HEK293 (cell line): ENCODE data around the gene PHLDB3.

Experiments used
- CTCF ChIA-PET: fragments of 350-600 bp; formaldehyde crosslinking; extraction: SDS; loops from one replicate; lab custom pipeline; 2021; ENCODE audit warnings: antibody characterized with exemption; lab: Yijun Ruan, JAX
- POLR2A ChIA-PET: fragments of 300-600 bp; formaldehyde crosslinking; extraction: SDS; loops from one replicate; lab custom pipeline; 2020; ENCODE audit warnings: antibody characterized with exemption, inconsistent platforms; lab: Yijun Ruan, JAX
- H3K27ac ChIP-seq: fragments of 200-500 bp; sonication (Bioruptor generic); 2 replicates; pipeline ENCODE4 v1.5.1; 2014; ENCODE audit warnings: low read depth, low read length, control low read depth, inconsistent platforms; ENCODE audit errors: extremely low read depth
- H3K36me3 ChIP-seq, 2 experiments: fragments of 200-500 bp in 1 of 2; sonication (Bioruptor generic) in 1 of 2; 1 replicate in 1 of 2; 2 replicates in 1 of 2; pipeline ENCODE4 v1.5.1; 2014 to 2017; ENCODE audit warnings: inconsistent platforms in 2 of 2, low read length in 2 of 2; ENCODE audit not compliant: control insufficient read depth in 2 of 2, insufficient read depth in 1 of 2
- H3K4me1 ChIP-seq: fragments of 200-500 bp; sonication (Bioruptor generic); 2 replicates; pipeline ENCODE4 v1.5.1; 2014; ENCODE audit warnings: mild to moderate bottlenecking, low read length, inconsistent platforms; ENCODE audit not compliant: control insufficient read depth, insufficient read depth
- H3K4me3 ChIP-seq: 2 replicates; pipeline ENCODE4 v1.5.1; 2011; ENCODE audit warnings: low read depth, mild to moderate bottlenecking, control low read depth, low read length, moderate library complexity
- H3K9me3 ChIP-seq: fragments of 200-500 bp; sonication (Bioruptor generic); 2 replicates; pipeline ENCODE4 v1.5.1; 2014; ENCODE audit warnings: low read depth, low read length, inconsistent platforms; ENCODE audit not compliant: control insufficient read depth, insufficient read depth
- HOXD13 ChIP-seq: sonication (generic); formaldehyde crosslinking; IDR thresholded peaks from 2 replicates; pipeline ENCODE4 v1.8.0; 2022; ENCODE audit warnings: missing genetic modification reagents, borderline replicate concordance
- INSM2 ChIP-seq: fragments of 450-650 bp; formaldehyde crosslinking; IDR thresholded peaks from 2 replicates; pipeline ENCODE4 v1.5.1; 2016; ENCODE audit warnings: missing biosample characterization, missing genetic modification characterization
- PRDM10 ChIP-seq: fragments of 450-650 bp; formaldehyde crosslinking; IDR thresholded peaks from 2 replicates; pipeline ENCODE4 v1.5.1; 2016; ENCODE audit warnings: missing biosample characterization, missing genetic modification characterization
- ZBTB1 ChIP-seq: fragments of 450-650 bp; formaldehyde crosslinking; IDR thresholded peaks from 2 replicates; pipeline ENCODE4 v1.5.1; 2016; ENCODE audit warnings: missing biosample characterization, missing genetic modification characterization
- ZBTB17 ChIP-seq: fragments of 450-650 bp; formaldehyde crosslinking; IDR thresholded peaks from 2 replicates; pipeline ENCODE4 v1.5.1; 2016; ENCODE audit warnings: missing biosample characterization, missing genetic modification characterization
- ZFP69B ChIP-seq: fragments of 450-650 bp; formaldehyde crosslinking; IDR thresholded peaks from 2 replicates; pipeline ENCODE4 v1.5.1; 2016; ENCODE audit warnings: missing biosample characterization, missing genetic modification characterization
- ZNF146 ChIP-seq: fragments of 450-650 bp; formaldehyde crosslinking; IDR thresholded peaks from 2 replicates; pipeline ENCODE4 v1.5.1; 2016; ENCODE audit warnings: missing biosample characterization, missing genetic modification characterization
- ZNF19 ChIP-seq: fragments of 450-650 bp; formaldehyde crosslinking; IDR thresholded peaks from 2 replicates; pipeline ENCODE4; 2016; ENCODE audit warnings: missing biosample characterization, missing genetic modification characterization, low read depth
- ZNF26 ChIP-seq: fragments of 450-650 bp; formaldehyde crosslinking; IDR thresholded peaks from 2 replicates; pipeline ENCODE4 v1.5.1; 2016; ENCODE audit warnings: missing biosample characterization, missing genetic modification characterization
- ZNF529 ChIP-seq: fragments of 450-650 bp; formaldehyde crosslinking; IDR thresholded peaks from 2 replicates; pipeline ENCODE4 v1.5.1; 2017; ENCODE audit warnings: missing genetic modification characterization, missing biosample characterization; ENCODE audit not compliant: insufficient replicate concordance
- ZNF558 ChIP-seq: fragments of 450-650 bp; formaldehyde crosslinking; IDR thresholded peaks from 2 replicates; pipeline ENCODE4 v1.5.1; 2016; ENCODE audit warnings: missing biosample characterization, missing genetic modification characterization
- ZNF596 ChIP-seq: fragments of 450-650 bp; IDR thresholded peaks from 2 replicates; pipeline ENCODE4 v1.5.0; 2018; ENCODE audit warnings: missing biosample characterization, mild to moderate bottlenecking, missing genetic modification characterization, moderate library complexity
- ZNF692 ChIP-seq: fragments of 450-650 bp; formaldehyde crosslinking; IDR thresholded peaks from 2 replicates; pipeline ENCODE4 v1.5.1; 2016; ENCODE audit warnings: missing biosample characterization, missing genetic modification characterization
- ZNF76 ChIP-seq: fragments of 450-650 bp; formaldehyde crosslinking; IDR thresholded peaks from 2 replicates; pipeline ENCODE4; 2016; ENCODE audit warnings: low read depth, missing biosample characterization, missing genetic modification characterization, borderline replicate concordance
- ZNF837 ChIP-seq: fragments of 450-650 bp; formaldehyde crosslinking; IDR thresholded peaks from 2 replicates; pipeline ENCODE4 v1.5.1; 2016; ENCODE audit warnings: missing biosample characterization, missing genetic modification characterization

The PHLDB3 gene

GRCh38 chr19:43467730-43468129, 36.8 kb downstream of the PHLDB3 start:
- H3K27ac ChIP-seq: no peak overlapping the region
- POLR2A ChIA-PET: interaction anchor here (0.7 kb wide), 1 partner anchor 53 kb away, joined by 4 read pairs; no protein-coding TSS in a partner anchor
- no peak overlapping the region for H3K4me3 ChIP-seq

GRCh38 chr19:43467276-43467675, 37.3 kb downstream of the PHLDB3 start:
- Histone ChIP-seq H3K27ac (no peak overlapping the region; the same call in 1 of the 2 replicates), H3K36me3 (no peaks in the 10 kb centered on the region), H3K4me3 (no peak overlapping the region), H3K9me3 (no peaks in the 10 kb centered on the region), H3K4me1 (peaks cover 13% of the 10 kb centered on the region; the same call in 1 of the 2 replicates)
- ChIA-PET CTCF (interaction anchor here (0.5 to 1.2 kb wide), 7 partner anchors 20 to 218 kb away, joined by 3 to 6 read pairs (median 3); no protein-coding TSS in a partner anchor), POLR2A (no interaction called here)
- no peak for TF ChIP-seq INSM2 (tag by site-specific recombination)
- no peak for TF ChIP-seq ZNF146 (tag by site-specific recombination)
- no peak for TF ChIP-seq ZBTB1 (tag by site-specific recombination)
- TF ChIP-seq ZNF692 (tag by site-specific recombination): no peak
- no peak for TF ChIP-seq ZFP69B (tag by site-specific recombination)
- TF ChIP-seq HOXD13: no peak
- TF ChIP-seq ZNF529 (tag by site-specific recombination): no peak
- no peak for TF ChIP-seq ZNF19
- no peak for TF ChIP-seq ZNF558 (tag by site-specific recombination)
- TF ChIP-seq PRDM10: no peak
- TF ChIP-seq ZNF837 (tag by site-specific recombination): no peak

More at GRCh38 chr19:43467730-43468129, 36.8 kb downstream of the PHLDB3 start:
- no peaks in the 10 kb centered on the region for H3K9me3 ChIP-seq
- TF ChIP-seq ZNF76 (tag by site-specific recombination): no peak
- TF ChIP-seq ZBTB17 (tag by site-specific recombination): 0 out of 2 replicates have a peak, but pooled peaks have one; percentile 26
- TF ChIP-seq ZNF596 (tag by site-specific recombination): no peak
- no peak for TF ChIP-seq ZNF26 (tag by site-specific recombination)
- no peaks in the 10 kb centered on the region for H3K36me3 ChIP-seq
- peaks cover 13% of the 10 kb centered on the region; the same call in 1 of the 2 replicates for H3K4me1 ChIP-seq
- CTCF ChIA-PET: interaction anchor here (0.6 to 1.2 kb wide), 5 partner anchors 21 to 217 kb away, joined by 3 to 6 read pairs (median 4); no protein-coding TSS in a partner anchor
